Measurements from ENCODE around the gene OR1L1.

OR1L1 gene, protein sequence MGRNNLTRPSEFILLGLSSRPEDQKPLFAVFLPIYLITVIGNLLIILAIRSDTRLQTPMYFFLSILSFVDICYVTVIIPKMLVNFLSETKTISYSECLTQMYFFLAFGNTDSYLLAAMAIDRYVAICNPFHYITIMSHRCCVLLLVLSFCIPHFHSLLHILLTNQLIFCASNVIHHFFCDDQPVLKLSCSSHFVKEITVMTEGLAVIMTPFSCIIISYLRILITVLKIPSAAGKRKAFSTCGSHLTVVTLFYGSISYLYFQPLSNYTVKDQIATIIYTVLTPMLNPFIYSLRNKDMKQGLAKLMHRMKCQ

GRCh38 chr9:122661416-122661815 is at the start of gene OR1L1:
TSS of gene OR1L1 (plus strand) at chr9:122661716. CDS start at chr9:122661716, 0 bp downstream.
- no peak for DNase-seq

DNA sequence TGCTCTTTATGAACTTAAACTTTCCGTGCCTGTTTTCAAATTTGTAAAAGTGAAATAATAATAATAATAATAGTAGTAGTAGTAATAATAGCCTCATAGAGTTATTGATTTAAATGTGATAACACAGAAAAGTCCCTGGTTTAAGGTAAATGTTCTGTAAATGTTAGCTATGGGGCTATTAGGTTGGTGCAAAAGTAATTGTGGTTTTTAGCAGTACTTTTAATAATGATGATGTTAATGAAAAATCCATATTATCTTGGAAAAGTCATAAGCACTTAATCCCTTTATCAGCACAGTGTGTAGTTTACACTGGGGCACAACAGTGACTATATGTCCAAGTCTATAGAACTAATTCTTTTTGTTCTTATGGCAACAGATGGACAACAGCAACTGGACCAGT is 47.2 kb upstream of the OR1L1 start, which contains the start of gene OR1Q1:
Gene OR1Q1 (plus strand): TSS at position 377 of the 400 bp plus-strand sequence. CDS start 0 bp downstream, at position 377.
- DNase-seq = no peak

DNA sequence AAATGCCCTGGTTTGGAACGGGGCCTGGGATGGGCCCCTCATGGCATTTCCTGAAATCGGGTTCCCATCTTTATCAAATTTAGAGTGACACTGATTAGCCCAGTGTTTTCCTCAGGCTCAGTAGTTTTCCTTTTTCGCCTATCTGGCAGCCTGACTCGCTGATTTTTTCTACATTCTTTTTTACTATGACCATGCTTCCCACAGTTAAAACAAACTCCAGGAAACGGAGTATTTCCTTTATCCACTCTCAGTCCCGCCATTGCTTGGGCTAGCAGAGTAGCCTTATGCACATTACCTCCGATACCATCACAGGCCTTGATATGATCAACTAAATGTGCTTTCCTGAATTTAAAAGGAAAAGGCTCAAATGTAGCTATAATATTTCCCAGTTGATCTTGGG is 41.5 kb upstream of the OR1L1 start:
- no peak for DNase-seq

- no peak for DNase-seq
Observed at GRCh38 chr9:122642226-122642625, 19.3 kb upstream of the OR1L1 start.

DNA sequence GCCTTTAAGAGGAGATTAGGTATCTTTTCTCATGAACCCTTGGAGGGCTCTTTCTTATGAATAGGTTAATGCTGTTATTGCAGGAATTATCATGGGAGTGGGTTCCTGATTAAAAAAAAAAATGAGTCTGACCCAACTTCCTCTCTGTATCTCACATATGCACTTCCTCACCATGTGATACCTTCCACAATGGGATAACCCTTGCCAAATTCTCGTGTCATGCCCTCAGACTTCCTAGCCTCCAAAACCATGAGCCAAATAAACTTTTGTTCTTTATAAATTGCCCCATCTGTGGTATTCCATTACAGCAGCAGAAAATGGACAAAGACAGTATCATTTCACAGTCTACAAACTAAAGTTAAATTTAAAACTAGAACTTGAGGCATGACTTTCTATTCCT is 5.1 kb upstream of the OR1L1 start:
- DNase-seq = no peak

- no peak for DNase-seq
Observed at GRCh38 chr9:122657527-122657926, 4.0 kb upstream of the OR1L1 start, which contains the start of gene OR1B1. TSS of gene OR1B1 (minus strand) at chr9:122657627.

DNA sequence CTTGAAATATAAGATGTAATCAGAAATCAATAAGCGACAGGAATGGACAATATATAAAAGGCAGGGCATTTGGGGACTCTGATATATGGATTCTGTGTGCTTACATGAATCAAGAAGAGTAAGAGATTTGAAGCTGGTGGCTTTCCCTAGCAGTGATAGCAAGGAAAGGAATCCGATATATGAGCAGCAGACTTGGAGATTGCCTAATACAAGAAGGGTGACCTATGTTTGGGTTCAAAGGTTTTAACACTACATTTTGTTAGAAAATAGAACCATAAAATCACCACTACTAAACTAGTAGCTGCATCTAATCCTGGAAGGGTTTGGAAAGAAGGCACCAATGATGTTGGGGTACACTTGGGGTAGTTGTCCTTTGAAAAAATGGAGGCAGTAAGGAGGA is 11.0 kb downstream of the OR1L1 start:
- no peak for DNase-seq

- DNase-seq = no peak
Observed at GRCh38 chr9:122684851-122685250, 23.3 kb downstream of the OR1L1 start.

DNA sequence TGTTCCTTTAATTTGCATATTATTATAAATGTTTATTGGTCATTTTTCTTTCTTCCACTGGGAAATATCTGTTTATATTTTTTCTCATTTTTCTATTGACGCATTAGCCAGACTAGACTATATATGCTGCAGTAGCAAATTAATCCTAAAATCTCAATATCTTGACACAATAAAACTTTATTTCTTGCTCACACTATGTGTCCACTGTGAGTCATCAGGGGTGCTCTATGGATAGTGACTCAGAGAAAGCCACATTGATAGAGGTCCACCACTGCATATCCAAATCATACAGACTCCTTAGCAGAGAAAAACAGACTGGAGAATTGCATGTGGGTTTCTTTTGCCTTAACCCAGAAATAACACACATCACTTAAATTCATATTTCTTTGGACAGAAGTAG is 34.2 kb downstream of the OR1L1 start:
- DNase-seq = no peak
